Activated CD4-positive, alpha-beta T cell treated with anti-CD3 and anti-CD28 coated beads, Interleukin-10, Interleukin-2, amounts not matched to agents 100 ng/mL and 50 ng/mL, durations not matched to agents 16 hours and 8 hours (primary cell): ENCODE data around the gene ZNF446.
"Not testable (repeated sequence)": the region's sequence is repeated elsewhere in the genome, so short reads cannot be mapped to it uniquely, and the experiment has no call there.

Experiments used
- DNase-seq: peaks from one replicate; pipeline ENCODE4 v3.0.0-alpha.2; 2020

ZNF446 gene

DNA sequence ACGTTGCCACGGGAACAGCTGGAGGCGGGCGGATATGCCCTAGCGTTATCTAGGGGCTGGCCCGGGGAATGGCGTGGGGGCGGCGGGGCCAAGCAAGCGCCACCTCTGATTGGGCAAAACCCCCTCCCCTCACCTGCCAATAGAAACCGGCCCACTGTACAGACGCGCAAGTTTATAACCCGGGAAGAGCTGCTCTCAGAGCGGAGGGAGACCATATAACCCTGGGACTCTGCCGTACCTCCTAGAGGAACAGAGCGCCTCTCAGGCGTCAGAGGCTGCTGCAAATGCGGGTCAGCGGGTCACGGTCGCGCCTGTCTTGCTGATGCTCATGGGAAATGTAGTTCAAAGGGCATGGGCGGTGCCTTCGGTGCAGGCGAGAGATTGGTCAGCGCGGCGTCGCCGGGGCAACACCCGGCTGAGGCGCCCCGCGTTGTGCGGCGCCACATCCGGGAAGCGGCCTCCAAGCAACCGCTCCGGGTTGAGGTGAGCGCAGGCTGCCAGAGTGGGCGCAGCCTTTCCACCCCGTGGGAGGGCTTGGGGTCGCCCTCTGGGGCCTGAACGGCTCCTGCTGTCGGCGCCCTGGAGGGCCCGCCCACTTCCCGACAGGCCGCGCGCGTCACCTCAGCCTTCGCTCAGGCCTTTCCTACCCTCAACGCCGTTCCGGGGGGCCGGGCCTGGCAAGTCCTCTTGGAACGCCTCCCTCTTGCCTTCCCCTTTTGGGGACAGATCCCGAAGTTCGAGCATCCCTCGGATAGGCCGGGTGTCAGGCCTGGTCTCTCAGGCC is at the start of gene ZNF446:
Gene ZNF446 (plus strand): TSS at position 639 of the 784 bp plus-strand sequence. CDS start 867 bp downstream, outside the sequence.
- peak; percentile 98 for DNase-seq

DNA sequence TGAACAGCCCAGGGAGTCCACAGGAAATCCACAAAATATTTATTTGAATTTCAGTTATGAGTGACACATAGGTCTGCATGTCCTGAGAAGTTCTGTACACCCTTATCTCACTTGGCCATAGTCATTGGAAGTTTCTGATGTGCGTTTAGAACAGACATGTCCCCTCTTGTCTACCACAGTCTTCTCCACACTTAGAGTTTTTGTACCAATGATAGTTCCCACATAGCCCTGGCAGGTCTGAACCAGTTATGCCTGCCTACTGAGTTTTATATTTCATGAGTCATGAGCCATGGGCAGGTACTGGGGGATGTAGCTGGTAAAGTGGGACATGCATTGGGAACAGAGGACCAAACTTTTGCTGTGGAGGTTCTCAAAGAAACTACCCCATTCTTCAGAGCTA is 47.5 kb upstream of the ZNF446 start:
- no peak for DNase-seq

- DNase-seq = no peak
These were observed 46.4 kb upstream of the ZNF446 start for GRCh38 chr19:58429745-58430144.

GRCh38 chr19:58434217-58434616 is 41.9 kb upstream of the ZNF446 start:
- DNase-seq = no peak

- DNase-seq = peak; percentile 98
These were observed 36.3 kb upstream of the ZNF446 start, which contains the start of gene ZNF132 for GRCh38 chr19:58439576-58440554. Gene ZNF132, minus strand, starts transcription at chr19:58440153. Its CDS starts 332 bp downstream, at chr19:58439821.

DNA sequence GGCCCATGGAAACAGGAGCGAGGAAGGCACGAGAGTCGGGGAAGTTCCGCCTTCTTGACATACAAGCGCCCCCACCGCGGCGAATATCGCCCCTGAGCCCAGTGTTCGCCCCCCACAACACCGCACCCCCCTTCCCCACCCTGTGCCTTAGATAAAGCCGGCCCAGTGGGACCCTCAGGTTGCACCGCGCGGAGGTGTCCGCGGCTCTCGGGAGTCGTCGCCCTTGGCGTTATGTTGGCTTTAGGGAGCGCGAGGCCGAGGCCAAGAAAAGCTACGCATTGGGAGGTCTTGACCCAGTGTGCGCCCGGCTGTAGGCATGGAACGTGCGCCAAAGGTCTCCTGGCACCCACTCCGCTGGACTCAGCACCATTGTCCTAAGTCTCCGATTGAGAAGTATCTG is 35.6 kb upstream of the ZNF446 start:
- no peak for DNase-seq

GRCh38 chr19:58442986-58443385 is 33.2 kb upstream of the ZNF446 start:
- DNase-seq = not testable (repeated sequence)

GRCh38 chr19:58448860-58449259 is 27.3 kb upstream of the ZNF446 start:
- DNase-seq = not testable (repeated sequence)

- not testable (repeated sequence) for DNase-seq
These were observed 26.2 kb upstream of the ZNF446 start for GRCh38 chr19:58449980-58450379.

DNA sequence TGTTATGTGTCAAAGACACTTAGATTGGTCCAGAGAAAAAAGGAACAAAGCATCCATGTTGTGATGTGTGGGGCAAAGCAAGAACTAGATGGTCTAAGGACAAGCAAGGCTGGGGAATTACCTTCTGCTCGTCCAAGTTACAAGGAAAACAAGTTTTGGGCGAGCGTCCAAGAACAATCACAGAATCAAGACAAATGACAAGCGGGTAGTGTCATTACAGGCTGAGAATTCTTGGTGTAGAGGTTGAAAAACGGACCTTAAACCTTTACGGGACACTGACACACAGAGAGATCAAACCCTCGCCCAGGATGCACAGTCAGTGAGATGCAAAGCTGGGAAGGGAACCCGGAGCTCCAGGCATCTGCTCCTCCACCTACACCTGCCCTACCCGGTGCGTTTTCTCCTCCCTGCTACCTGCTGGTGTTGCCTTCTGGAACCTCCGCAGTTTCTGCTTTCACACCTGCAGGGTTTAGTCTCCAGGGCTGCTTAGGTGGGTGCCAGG is 25.2 kb upstream of the ZNF446 start:
- no peak for DNase-seq

DNA sequence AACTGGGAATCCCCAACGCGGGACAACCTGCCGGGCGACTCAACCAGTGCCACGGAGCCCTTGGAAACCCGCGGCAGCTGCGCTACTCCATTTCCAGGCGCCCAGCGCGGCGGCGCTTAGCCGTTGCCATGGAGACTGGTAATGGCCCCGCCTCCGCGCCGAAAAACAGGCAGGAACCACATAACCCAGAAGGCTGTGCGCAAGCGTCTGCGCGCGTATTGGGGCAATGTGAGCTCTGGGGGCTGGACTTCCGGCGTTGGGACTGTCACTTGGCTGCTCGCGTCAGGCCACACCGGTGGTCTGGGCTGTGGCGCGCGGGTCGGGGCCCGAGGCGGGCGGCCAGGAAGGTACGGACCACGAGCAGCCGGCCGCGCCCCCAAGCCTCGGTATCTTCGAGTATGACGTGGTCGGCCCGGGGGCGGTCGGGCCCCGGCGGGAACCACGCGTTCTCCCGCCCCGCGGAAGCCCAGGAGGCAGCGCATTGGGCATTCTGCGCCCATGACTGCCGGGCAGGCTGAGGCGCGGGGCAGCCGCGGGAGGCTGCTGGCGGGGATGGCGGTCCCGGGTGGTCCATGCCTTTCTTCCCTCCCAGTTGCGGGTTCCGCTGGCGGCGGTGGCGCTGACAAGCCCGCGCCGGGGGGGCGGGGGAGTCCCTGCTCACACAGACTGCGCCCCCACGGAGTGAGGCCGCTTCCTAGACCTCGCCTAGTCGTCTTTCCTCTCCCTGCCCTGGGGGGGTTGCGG is 24.6 kb upstream of the ZNF446 start, which contains the start of gene ZNF324B:
Gene ZNF324B (plus strand): TSS at position 265 of the 744 bp plus-strand sequence. CDS start 2,080 bp downstream, outside the sequence.
- peak; percentile 98 for DNase-seq

GRCh38 chr19:58453743-58454142 is 22.4 kb upstream of the ZNF446 start:
- DNase-seq = no peak

DNA sequence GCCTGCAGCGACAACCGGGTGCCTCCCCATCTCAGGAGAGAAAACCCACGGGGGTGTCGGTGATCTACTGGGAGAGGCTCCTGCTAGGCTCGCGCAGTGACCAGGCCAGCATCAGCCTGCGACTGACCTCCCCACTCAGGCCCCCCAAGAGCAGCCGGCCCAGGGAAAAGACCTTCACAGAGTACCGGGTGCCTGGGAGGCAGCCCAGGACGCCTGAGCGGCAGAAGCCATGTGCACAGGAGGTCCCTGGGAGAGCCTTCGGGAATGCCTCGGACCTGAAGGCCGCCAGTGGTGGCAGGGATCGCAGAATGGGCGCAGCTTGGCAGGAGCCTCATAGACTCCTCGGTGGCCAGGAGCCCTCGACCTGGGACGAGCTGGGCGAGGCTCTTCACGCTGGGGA is 20.8 kb upstream of the ZNF446 start:
- DNase-seq = no peak

DNA sequence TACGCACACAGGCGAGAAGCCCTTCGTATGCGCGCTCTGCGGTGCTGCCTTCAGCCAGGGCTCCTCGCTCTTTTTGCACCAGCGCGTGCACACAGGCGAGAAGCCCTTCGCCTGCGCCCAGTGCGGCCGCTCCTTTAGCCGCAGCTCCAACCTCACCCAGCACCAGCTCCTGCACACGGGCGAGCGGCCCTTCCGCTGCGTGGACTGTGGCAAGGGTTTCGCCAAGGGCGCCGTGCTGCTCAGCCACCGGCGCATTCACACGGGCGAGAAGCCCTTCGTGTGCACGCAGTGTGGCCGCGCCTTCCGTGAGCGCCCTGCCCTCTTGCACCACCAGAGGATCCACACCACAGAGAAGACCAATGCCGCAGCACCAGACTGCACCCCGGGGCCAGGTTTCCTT is 20.0 kb upstream of the ZNF446 start:
- no peak for DNase-seq

- DNase-seq = no peak
These were observed 16.1 kb upstream of the ZNF446 start for GRCh38 chr19:58460039-58460438.

GRCh38 chr19:58466089-58466759 is 9.9 kb upstream of the ZNF446 start:
- no peak for DNase-seq

DNA sequence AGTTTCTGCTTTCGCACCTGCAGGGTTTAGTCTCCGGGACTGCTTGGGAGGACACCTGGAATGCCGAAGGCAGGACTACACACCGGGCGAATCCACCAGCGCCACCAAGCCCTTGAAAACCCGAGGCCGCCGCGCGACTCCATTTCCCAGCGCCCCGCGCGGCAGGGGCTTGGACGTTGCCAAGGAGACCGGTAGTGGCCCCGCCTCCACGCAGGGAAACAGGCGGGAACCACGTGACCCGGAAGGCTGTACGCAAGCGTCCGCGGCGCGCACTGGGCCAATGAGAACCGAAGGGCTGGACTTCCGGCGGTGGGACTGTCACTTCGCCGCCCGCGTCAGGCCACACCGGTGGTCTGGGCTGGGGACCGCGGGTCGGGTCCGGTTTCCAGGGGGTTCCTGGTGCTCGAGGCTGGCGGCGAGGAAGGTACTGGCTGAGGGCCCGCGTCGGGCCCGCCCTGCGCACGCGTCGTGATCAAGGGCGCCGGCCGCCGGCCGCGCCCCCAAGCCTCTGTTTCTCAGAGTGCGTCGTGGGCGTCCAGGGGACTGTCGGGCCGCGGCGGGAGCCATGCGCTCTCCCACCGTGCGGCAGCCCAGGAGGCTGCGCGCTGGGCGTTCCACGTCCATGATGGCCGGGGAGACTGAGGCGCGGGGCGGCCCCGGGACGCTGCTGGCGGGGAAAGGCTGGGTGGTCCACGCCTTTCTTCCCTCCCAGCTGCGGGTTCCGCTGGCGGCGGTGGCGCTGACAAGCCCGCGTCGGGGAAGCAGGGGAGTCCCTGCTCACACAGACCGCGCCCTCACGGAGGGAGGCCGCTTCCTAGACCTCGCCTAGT is 9.2 kb upstream of the ZNF446 start, which contains the start of gene ZNF324:
Gene ZNF324 (plus strand): TSS at position 321 of the 830 bp plus-strand sequence. CDS start 2,106 bp downstream, outside the sequence.
- peak; percentile 98 for DNase-seq

- DNase-seq = no peak
These were observed 7.8 kb upstream of the ZNF446 start for GRCh38 chr19:58468216-58468839.

DNA sequence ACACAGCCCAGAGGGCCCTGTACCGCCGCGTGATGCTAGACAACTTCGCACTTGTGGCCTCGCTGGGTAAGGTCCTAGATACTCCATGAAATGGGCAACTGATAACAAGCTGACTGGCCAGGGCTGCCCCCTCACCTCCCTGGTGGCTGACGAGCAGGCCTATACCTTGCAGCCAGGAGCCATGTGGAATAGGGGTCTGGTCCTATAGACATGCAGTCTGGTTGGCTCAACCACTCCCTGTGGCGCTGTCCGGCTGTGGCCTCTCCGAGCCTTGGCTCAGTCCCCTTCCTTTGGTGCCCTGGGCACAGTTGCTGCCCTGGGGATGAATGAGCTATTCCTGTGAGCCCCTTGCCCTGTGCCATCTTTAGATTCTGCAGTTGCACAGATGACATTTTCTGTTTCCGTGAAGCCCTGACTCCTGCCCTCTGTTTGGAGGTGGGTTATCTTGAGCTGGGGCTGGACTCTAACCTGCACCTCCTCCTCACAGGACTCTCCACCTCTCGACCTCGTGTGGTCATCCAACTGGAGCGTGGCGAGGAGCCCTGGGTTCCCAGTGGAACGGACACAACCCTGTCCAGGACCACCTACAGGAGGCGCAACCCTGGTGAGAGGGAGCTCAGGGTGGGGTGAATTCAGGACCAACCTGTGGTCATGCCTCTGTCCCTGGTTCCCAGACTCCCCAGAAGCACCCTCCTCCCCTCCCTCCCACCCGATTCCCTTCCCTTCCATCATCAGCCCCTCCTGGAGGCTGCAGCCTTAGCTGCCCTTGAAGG is 6.7 kb upstream of the ZNF446 start:
- DNase-seq = no peak
